ENCODE measurements around the gene GPC5. TPM values are rescaled to one million over a fixed set of nuclear protein-coding genes. Genes with fewer than 3 reads are reported as not detected.

The GPC5 gene
- total RNA-seq, 1 experiment from 2014 or later = 0.15 TPM

DNA sequence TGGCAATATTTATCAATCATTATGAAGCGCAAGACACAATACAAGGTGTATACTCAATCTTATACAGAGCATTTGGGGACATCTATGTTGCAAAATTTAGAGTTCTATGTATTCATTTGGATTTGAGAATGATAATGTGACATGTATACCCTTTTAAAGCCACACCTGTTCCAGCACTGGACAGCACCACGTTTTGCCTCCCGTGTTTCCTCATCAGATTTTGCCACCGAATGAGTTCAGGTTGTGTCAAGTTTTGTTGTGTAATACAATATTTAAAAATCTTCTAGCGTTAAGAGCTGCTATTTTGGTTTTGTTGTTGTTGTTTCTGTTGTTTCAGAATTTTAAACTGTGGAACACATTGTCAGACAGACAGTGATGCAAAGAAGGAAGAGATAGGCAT, 1259.9 kb downstream of the GPC5 start:
- Histone ChIP-seq H3K9me3 (ENCODE audit: control insufficient read depth, low read depth, low read length) (no peaks in the 10 kb centered on the region), H3K56ac (ENCODE audit: insufficient read length, low read depth, low read length) (no peak overlapping the region), H3K23ac (ENCODE audit: insufficient read length, low read depth, low read length) (no peak overlapping the region), H2BK15ac (ENCODE audit: low read depth, low read length) (no peak overlapping the region), H4K8ac (replicated peaks; ENCODE audit: insufficient read length, low read depth, low read length) (no peak overlapping the region), H2AK5ac (ENCODE audit: insufficient read length, low read length) (no peak overlapping the region), H4K5ac (ENCODE audit: insufficient read length, low read depth, low read length) (no peak overlapping the region), H2BK12ac (ENCODE audit: insufficient read length, low read depth, low read length) (no peak overlapping the region), H3K79me1 (ENCODE audit: insufficient read depth, low read depth, low read length, poor library complexity, severe bottlenecking) (no peaks in the 10 kb centered on the region), H3K27ac (ENCODE audit: insufficient read length, low read depth, low read length) (no peak overlapping the region), H4K20me1 (ENCODE audit: control insufficient read depth, insufficient read depth, insufficient read length) (no peaks in the 10 kb centered on the region), H3K9ac (ENCODE audit: extremely low read depth, insufficient read length, low read length) (no peak overlapping the region), H3K4me2 (ENCODE audit: insufficient read depth, insufficient read length, low read length) (no peak overlapping the region), H3K79me2 (ENCODE audit: insufficient read depth, low read length) (no peaks in the 10 kb centered on the region), H3K4me1 (ENCODE audit: insufficient read depth, low read length) (no peaks in the 10 kb centered on the region), H3K4ac (ENCODE audit: low read depth, low read length) (no peak overlapping the region), H2AFZ (ENCODE audit: low read length) (no peak overlapping the region), H2BK5ac (ENCODE audit: insufficient read length, low read length) (no peak overlapping the region), H4K91ac (ENCODE audit: insufficient read length, low read depth, low read length) (no peak overlapping the region), H3K18ac (ENCODE audit: insufficient read length, low read depth, low read length) (no peak overlapping the region), H3K27me3 (ENCODE audit: insufficient read depth, low read length) (no peaks in the 10 kb centered on the region), H3K23me2 (ENCODE audit: insufficient read length, low read depth, low read length, poor library complexity, severe bottlenecking) (no peaks in the 10 kb centered on the region), H2BK20ac (ENCODE audit: low read depth, low read length, poor library complexity, severe bottlenecking) (no peak overlapping the region), H3K14ac (ENCODE audit: insufficient read depth, low read length) (no peak overlapping the region), H3T11ph (ENCODE audit: low read length) (no peak overlapping the region), H2BK120ac (ENCODE audit: low read depth, low read length, poor library complexity, severe bottlenecking) (no peak overlapping the region)
- H3K27ac Mint-ChIP-seq = no peak overlapping the region
- H3K4me3 Mint-ChIP-seq = no peak overlapping the region
- H3K4me1 Mint-ChIP-seq = no peaks in the 10 kb centered on the region
- no peak for DNase-seq
- WGBS (ENCODE audit: extremely low coverage, insufficient read length, low lambda C conversion rate) = no CpG with 5 or more reads among the region's 5 CpGs
- H3K27me3 Mint-ChIP-seq (ENCODE audit: low read depth) = no peaks in the 10 kb centered on the region; the same call in 1 of the 2 replicates
- H3K9me3 Mint-ChIP-seq = no peaks in the 10 kb centered on the region
- no peak for TF ChIP-seq CTCF (conservative IDR thresholded peaks at IDR 0.05)
- H3K36me3 Mint-ChIP-seq (ENCODE audit: insufficient read depth in 1 of 3, low read depth in 3 of 3) = no peaks in the 10 kb centered on the region

Measured in H9 (cell line).